GM18517 (cell line): ENCODE measurements around the gene TBCA.
"Not testable (repeated sequence)": the region's sequence is repeated elsewhere in the genome, so short reads cannot be mapped to it uniquely, and the experiment has no call there.

Experiments
- ATAC-seq: cut with Tn5 transposase; IDR thresholded peaks from one replicate; pipeline ENCODE4 v1.9.1; 2021; ENCODE audit warnings: mild to moderate bottlenecking, moderate library complexity; ENCODE audit not compliant: unreplicated experiment

Gene TBCA

GRCh38 chr5:77773734-77774280 is 2.3 kb downstream of the TBCA start:
- no peak for ATAC-seq

DNA sequence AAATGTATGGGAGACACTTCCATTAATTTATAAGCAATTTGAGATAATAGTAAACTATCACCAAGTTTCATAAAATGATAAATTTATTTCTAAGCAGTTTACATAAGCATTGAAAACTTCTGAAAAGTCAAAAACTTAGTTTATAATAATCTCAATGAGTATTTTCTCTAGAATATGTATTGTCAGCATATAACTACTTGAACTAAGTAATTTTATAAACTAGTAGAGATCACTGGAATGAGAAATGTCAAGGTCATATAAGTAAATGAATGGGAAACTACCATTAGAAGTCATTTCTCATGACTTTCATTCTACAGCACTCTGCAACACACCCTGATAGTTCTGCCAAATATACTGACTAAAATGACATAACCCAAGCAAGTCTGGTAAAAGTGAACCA is 3.4 kb downstream of the TBCA start:
- ATAC-seq = no peak

DNA sequence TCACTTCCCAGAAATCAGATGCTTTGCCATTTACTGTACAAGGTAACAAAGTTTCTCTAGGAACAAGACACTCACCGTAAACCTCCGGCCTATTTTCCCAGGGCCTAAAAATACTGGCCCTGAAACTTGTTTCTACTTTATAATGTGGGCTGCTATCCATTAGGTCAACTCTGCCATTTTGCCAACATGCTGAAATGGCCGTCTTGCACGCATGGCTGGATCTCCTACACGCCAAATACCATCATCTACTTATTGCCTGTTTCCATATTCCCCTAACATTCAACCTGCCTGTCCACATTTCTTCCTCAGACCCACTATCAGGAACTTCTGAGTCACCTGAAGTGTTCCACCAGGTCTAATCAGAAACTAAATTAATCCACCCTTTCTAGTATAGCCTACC is 4.7 kb downstream of the TBCA start:
- no peak for ATAC-seq

DNA sequence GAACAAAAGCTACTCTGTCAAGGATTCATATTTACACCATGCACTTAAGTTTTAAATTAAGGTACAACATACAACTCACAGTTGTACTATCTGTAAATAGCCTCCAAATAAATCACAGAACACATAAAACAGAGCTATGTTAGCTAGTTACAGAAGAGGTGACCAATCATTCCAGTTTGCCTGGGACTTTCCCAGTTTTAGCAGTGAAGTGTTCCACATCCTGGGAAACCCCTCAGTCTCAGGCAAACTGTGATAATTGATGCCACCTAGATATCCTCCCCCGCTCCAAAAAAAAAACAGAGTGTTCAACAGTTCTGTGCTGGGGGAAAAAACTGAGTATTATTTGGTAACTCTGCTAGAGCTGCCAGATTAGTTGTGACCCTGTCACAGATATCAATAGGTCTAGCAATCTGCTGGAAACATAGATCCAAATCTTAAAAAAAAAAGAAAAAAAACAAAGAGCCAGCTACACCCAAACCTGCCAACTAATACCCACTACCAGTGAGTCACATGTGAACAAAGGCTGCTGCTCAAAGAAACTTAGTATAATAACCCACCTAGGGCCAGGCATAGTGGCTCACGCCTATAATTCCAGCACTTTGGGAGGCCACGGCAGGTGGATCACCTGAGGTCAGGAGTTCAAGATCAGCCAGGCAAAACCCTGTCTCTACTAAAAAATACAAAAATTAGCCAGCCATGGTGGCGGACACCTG is 5.7 kb downstream of the TBCA start:
- ATAC-seq = no peak

GRCh38 chr5:77768978-77769377 is 7.2 kb downstream of the TBCA start:
- ATAC-seq = no peak

DNA sequence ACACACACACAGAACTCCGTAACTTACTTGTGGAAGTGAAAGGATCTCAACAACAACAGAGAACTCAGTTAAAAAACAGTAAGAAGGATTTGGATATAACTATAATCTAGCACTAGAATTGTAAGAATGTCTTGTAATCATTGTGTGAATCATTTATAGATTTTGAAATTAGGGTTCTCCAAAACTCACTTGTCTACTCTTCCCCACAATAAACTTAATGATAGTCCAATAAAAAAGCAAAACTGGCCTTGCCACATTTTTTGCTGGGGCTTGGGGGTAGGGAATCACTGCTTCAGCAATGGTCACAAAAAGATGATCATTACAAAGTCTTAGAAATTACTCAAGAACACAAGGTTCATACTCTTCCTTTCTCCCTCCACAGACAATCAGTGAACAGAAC is 8.8 kb downstream of the TBCA start:
- no peak for ATAC-seq

DNA sequence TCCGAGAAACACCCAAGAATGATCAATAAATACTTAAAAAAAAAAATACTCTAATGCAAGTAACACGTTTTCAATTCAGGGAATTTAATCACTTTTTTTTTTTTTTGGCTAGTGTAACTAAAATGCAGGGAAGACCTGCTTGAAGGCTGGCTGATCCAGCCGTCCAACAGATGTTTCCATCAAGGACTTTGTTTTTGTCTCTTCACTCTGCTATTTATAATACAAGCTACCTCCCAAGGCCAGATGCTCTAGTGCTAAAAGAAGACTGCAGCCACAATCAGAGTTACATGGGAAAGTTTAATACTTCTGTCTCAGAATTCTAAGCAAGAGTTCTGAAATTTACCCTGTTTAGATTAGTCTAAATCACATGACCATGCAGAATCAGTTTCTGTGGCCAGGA is 14.5 kb downstream of the TBCA start:
- no peak for ATAC-seq

DNA sequence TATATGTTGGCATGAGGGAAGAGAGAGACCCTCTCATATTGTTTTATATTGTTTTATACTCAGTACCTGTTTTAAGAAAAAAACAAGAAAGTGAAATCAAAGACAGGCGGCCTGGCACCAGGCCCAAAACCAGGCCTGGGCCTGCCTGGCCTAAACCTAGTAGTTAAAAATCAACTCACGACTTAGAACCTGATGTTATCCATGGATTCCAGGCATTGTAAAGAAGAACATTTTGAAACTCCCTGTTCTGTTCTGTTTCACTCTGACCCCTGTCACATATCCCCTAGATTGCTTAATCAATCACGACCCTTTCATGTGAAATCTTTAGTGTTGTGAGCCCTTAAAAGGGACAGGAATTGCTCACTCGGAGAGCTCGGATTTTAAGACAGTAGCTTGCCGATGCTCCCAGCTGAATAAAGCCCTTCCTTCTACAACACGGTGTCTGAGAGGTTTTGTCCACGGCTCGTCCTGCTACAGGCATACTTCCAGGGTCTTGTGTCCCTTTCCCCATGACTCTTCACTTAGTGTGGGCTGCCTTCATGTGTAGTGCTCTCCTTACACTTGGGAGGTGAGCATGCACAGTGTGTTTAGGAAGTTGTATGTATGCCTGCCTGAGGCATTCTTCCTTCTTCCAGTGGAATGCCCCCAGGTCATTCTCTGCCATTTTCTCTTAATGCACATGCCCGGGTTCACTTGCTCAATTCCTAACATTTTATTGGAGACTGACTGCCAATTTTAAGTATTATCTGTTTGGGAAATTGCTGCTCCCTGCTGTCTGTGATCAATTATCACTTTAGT is 17.8 kb downstream of the TBCA start:
- no peak for ATAC-seq

DNA sequence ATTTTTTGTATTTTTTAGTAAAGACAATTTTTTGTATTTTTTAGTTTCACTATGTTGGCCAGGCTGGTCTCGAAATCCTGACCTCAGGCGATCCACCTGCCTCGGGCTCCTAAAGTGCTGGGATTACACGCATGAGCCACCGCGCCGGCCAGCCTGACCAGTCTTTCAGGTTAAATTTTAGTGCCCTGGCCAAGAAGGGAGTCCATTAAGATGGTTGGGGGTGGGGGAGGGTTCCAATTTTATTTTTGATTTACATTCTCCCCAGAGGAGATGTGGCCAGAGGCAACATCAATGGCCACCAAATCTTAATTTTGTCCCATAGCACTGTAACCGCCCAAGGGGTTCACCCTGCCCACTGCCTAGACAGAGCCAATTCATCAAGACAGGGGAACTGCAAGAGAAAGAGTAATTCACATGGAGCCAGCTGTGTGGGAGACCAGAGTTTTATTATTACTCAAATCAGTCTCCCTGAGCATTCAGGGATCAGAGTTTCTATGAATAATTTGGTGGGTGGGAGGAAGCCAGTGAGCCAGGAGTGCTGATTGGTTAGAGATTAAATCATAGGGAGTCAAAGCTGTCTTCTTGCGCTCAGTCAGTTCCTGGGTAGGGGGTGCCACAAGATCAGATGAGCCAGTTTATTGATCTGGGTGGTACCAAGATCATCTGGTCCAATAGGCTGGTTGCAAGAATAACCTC is 24.7 kb downstream of the TBCA start:
- ATAC-seq = no peak

- not testable (repeated sequence) for ATAC-seq
Measured at GRCh38 chr5:77750928-77751327, 25.2 kb downstream of the TBCA start.

DNA sequence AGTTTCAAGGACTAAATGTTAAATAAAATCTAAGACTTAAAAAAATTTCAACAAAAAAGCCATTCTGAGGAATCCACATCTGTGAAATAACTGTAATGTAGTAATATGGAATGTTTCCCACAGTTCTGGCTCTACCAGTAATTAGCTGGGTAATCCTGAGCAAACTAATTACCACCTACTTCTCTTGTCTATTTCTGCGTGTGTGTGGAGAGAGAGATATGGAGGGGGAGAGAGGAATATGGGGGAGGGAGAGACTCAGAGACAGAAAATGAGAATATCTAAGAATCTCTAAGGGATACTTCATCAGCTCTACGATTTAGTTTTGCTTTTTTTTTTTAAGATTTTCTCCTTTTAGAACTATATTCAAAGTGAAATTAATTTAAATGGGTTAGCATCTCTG is 28.0 kb downstream of the TBCA start:
- no peak for ATAC-seq

DNA sequence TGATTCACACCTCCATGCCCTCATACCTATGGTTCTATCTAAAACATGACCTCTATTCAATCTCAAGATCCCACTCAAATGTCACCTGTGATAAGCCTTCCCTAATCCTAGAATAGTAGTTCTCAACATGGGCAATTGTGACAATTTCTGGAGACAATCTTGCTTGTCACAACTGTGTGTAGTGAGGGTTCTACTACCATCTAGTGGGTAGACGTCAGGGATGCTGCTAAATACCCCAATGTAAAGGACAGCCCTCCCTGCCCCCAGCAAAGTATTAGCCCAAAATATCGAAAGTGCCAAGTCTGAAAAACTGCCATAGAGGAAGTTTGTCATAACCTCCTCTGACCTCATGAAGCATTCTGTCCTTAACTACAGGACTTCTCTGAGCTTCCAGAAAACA is 32.0 kb downstream of the TBCA start:
- ATAC-seq = no peak

DNA sequence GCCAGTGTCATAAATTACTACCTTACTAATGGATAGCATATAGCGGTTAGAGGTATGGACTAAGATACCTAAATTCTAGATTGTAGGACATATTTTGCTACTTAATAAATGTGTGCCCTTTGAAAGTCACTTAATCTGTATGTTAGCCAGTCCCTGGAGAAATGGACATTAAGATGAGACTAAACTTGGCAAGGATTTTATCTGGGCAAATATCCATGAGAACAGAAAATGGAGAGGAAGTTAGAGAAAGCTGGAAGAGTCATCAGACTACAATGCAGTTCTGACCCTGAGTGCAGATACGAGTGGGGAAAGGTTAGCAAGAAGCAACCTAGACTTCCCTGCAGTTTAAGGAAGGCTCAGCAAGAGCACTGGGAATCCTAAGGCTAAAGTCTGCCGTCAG is 33.0 kb downstream of the TBCA start:
- no peak for ATAC-seq

- ATAC-seq = no peak
Measured at GRCh38 chr5:77741608-77742007, 34.5 kb downstream of the TBCA start.

DNA sequence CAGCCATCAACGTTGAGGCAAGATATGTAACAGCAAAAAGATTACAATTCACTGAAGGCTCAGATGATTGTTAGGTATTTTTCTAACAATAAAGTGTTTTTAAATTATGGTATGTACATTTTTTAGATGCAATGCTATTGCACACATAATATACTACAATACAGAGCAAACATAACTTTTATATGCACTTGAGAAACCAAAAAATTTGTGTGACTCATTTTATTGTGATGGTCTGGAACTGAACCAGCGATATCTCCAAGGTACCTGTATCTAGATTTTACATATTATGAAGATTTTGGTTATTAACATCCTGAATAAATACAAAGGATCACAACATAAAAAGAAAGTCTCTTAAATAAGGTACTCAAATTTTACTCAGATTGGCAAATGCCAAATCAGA is 41.3 kb downstream of the TBCA start:
- ATAC-seq = no peak

DNA sequence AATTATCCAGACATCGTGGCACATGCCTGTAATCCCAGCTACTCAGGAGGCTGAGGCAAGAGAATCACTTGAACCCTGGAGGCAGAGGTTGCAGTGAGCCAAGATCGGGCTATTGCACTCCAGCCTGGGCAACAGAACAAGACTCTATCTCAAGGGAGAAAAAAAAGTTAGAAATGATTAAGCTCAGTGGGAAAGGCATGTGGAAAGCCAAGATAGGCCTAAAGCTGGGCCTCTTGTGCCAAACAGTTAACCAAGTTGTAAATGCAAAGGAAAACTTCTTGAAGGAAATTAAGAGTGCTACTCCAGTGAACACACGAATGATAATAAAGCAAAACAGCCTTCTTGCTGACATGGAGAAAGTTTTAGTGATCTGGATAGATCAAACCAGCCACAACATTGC is 43.0 kb downstream of the TBCA start:
- ATAC-seq = no peak

DNA sequence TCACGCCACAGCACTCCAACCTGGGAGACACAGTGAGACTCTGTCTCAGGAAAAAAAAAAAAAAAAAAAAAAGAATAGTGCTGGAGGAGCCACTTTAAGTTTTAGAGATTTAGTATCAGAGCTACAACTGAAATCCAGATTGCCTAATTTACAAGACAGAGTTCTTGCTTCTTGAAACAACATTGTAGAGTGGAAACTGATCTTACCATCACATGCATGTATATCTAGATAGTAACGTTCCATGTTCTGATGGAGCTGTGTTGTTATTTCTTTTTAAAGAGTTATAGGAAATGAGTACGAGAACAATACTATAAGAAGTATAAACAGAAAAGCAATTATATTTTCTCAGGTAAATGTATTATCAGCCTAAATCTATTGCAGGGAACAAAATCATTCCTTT is 48.9 kb downstream of the TBCA start:
- ATAC-seq = no peak

GRCh38 chr5:77725616-77726015 is 50.5 kb downstream of the TBCA start:
- ATAC-seq = no peak

GRCh38 chr5:77724934-77725333 is 51.2 kb downstream of the TBCA start:
- no peak for ATAC-seq

- no peak for ATAC-seq
Measured at GRCh38 chr5:77719666-77720363, 56.3 kb downstream of the TBCA start.
